Cerebellar nuclear complex (tissue), 1 donor: ENCODE data around the gene TIMM8B.
"Not testable (repeated sequence)": the region's sequence is repeated elsewhere in the genome, so short reads cannot be mapped to it uniquely, and the experiment has no call there.

ENCODE experiments used
- DNase-seq, 2 experiments: peaks; one replicate each; lab custom pipeline; 2025; lab: John Stamatoyannopoulos, UW

Gene TIMM8B

GRCh38 chr11:112086422-112087191, at the start of gene TIMM8B, which contains the start of gene SDHD:
Gene TIMM8B (minus strand): TSS chr11:112086756. CDS start chr11:112086723, 33 bp downstream.
Gene SDHD (plus strand): TSS chr11:112086873. CDS start chr11:112086908, 35 bp downstream.
- DNase-seq: peak; percentile 64 to 85

GRCh38 chr11:112134473-112134872, 47.9 kb upstream of the TIMM8B start:
- DNase-seq: no peak

GRCh38 chr11:112132737-112133136, 46.2 kb upstream of the TIMM8B start:
- DNase-seq: no peak

GRCh38 chr11:112129656-112130055, 43.1 kb upstream of the TIMM8B start:
- no peak for DNase-seq

- no peak for DNase-seq
These were observed 42.0 kb upstream of the TIMM8B start for GRCh38 chr11:112128483-112129121.

GRCh38 chr11:112127056-112127455, 40.5 kb upstream of the TIMM8B start:
- DNase-seq: no peak

- DNase-seq: no peak
These were observed 36.6 kb upstream of the TIMM8B start for GRCh38 chr11:112123129-112123528.

GRCh38 chr11:112121981-112122615, 35.5 kb upstream of the TIMM8B start:
- no peak for DNase-seq

GRCh38 chr11:112118176-112118575, 31.6 kb upstream of the TIMM8B start:
- no peak for DNase-seq

GRCh38 chr11:112115386-112115785, 28.8 kb upstream of the TIMM8B start:
- no peak for DNase-seq

GRCh38 chr11:112114460-112114859, 27.9 kb upstream of the TIMM8B start:
- DNase-seq: no peak

- peak in 1 of 2 experiments; percentile 10 for DNase-seq
These were observed 27.2 kb upstream of the TIMM8B start for GRCh38 chr11:112113539-112114457.

- DNase-seq: no peak
These were observed 19.5 kb upstream of the TIMM8B start for GRCh38 chr11:112106070-112106469.

- DNase-seq: no peak
These were observed 16.9 kb upstream of the TIMM8B start for GRCh38 chr11:112103446-112103845.

GRCh38 chr11:112100462-112100861, 13.9 kb upstream of the TIMM8B start:
- no peak for DNase-seq

GRCh38 chr11:112097734-112098528, 11.4 kb upstream of the TIMM8B start:
- DNase-seq: no peak

- DNase-seq: no peak
These were observed 9.6 kb upstream of the TIMM8B start for GRCh38 chr11:112096194-112096593.

GRCh38 chr11:112095302-112095701, 8.7 kb upstream of the TIMM8B start:
- DNase-seq: not testable (repeated sequence)

- no peak for DNase-seq
These were observed 656 bp upstream of the TIMM8B start for GRCh38 chr11:112087212-112087611.

GRCh38 chr11:112085822-112086421, 634 bp downstream of the TIMM8B start:
- DNase-seq: no peak
